Measurements from ENCODE around the gene SAMD4A. TPM values are rescaled to one million over a fixed set of nuclear protein-coding genes. Genes with fewer than 3 reads are reported as not detected.

SAMD4A gene
- total RNA-seq, 1 experiment from 2014 or later: 77.2 TPM

DNA sequence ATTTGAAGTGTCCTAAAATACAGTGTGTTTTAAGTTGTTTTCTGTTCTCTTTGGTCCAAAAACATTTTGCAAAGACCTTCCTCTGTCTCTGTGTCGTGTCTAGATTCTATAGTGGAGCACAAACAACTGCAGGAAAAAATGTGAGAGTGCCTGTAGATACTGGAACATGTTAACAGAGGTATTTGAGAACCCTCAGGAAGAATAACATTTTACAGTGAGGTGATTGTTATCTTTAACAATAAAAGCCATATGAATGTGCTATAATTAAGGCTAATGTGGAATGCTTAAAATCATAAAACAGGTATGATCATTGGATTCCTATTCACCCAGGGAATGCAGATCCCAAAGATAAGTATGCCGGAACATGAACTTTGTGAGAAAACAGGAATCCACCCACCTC lies 98.0 kb downstream of the SAMD4A start:
- DNase-seq: no peak
- H3K27ac ChIP-seq (ENCODE audit: low read length): no peak overlapping the region
- no peaks in the 10 kb centered on the region for H3K9me3 ChIP-seq (ENCODE audit: low read length)
- H2AFZ ChIP-seq (ENCODE audit: low read length): no peak overlapping the region
- no peaks in the 10 kb centered on the region for H3K9me2 ChIP-seq (replicated peaks; ENCODE audit: insufficient read depth, low read length)
- H3K4me1 ChIP-seq (ENCODE audit: low read length): no peaks in the 10 kb centered on the region; the same call in 1 of the 2 replicates
- H3K9ac ChIP-seq (ENCODE audit: low read length): no peak overlapping the region
- H3K79me2 ChIP-seq (ENCODE audit: low read length): peaks cover 99% of the 10 kb centered on the region
- peaks cover 31% of the 10 kb centered on the region; the same call in 1 of the 2 replicates for H3K36me3 ChIP-seq (ENCODE audit: insufficient read depth, low read length)
- no peak overlapping the region for H3K4me3 ChIP-seq (ENCODE audit: low read length)
- H3K4me2 ChIP-seq (ENCODE audit: low read depth, low read length, poor library complexity, severe bottlenecking): no peak overlapping the region
- no peaks in the 10 kb centered on the region for H3K27me3 ChIP-seq (ENCODE audit: low read length)
- H4K20me1 ChIP-seq (ENCODE audit: insufficient read depth, low read depth, low read length): peaks cover 15% of the 10 kb centered on the region; the same call in 1 of the 2 replicates

DNA sequence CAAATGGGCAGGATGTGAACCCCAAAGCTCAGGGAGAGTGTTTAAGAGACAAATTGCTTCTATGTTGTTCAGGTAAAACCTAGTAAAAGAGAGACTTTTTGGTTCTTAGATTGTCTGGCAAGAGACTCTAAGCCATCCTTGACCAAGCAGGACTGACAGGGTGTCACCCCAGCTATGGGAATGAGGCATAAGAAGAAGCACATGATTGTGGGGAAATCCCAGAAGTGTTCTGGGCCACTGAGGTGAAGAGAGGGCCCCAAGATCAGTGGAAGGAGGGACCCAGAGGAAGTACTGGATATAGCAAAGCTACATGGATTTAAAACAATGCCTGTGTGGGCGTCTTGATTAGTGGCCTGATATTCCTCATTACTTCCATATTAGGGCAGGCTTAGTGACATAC lies 99.0 kb downstream of the SAMD4A start:
- Histone ChIP-seq H2AFZ (ENCODE audit: low read length) (no peak overlapping the region), H3K4me1 (ENCODE audit: low read length) (peaks cover 8% of the 10 kb centered on the region; the same call in 1 of the 2 replicates), H3K9ac (ENCODE audit: low read length) (no peak overlapping the region), H3K36me3 (ENCODE audit: insufficient read depth, low read length) (peaks cover 31% of the 10 kb centered on the region; the same call in 1 of the 2 replicates), H3K4me3 (ENCODE audit: low read length) (no peak overlapping the region), H3K9me3 (ENCODE audit: low read length) (no peaks in the 10 kb centered on the region), H3K27me3 (ENCODE audit: low read length) (no peaks in the 10 kb centered on the region), H3K9me2 (replicated peaks; ENCODE audit: insufficient read depth, low read length) (no peaks in the 10 kb centered on the region), H3K79me2 (ENCODE audit: low read length) (peaks cover 99% of the 10 kb centered on the region), H3K27ac (ENCODE audit: low read length) (no peak overlapping the region), H3K4me2 (ENCODE audit: low read depth, low read length, poor library complexity, severe bottlenecking) (no peak overlapping the region), H4K20me1 (ENCODE audit: insufficient read depth, low read depth, low read length) (peaks cover 15% of the 10 kb centered on the region; the same call in 1 of the 2 replicates)
- DNase-seq: no peak

DNA sequence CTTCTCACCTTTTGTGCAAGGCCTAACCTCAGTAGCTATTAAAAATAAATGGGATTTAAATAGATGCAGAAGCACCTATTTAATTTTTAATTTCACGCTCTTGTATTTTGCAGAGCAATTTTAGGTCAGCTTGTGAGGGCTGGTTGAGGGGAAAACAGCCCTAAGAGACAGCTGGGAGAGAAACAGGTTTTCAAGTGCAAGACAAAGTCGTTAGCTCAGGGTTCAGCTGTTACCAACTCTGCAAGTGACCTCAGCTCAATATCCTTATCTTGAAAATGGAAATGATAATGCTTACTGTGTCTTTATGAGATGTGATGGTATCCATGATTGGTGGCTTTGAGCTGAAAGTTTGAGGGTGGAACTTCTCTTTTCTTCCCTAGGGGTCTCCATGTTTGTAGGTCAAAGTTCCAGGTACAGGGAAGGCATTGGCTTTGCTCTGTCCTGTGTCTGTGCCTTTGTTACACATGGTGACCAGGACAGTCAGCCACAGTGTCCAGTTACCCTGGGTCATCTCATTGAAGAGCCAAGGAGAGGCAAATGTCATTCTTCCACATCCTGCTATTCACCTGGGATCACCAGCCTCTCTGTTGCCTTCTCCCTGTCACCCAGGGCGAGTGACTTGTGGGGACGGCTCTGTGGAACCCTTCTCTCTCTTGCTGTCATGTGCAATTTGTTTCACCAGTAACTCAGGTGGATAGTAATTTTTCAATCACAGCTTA lies 100.3 kb downstream of the SAMD4A start:
- H3K36me3 ChIP-seq (ENCODE audit: insufficient read depth, low read length): peaks cover 27% of the 10 kb centered on the region; the same call in 1 of the 2 replicates
- no peak for DNase-seq
- peaks cover 98% of the 10 kb centered on the region for H3K79me2 ChIP-seq (ENCODE audit: low read length)
- H3K9ac ChIP-seq (ENCODE audit: low read length): no peak overlapping the region
- no peak overlapping the region for H3K4me2 ChIP-seq (ENCODE audit: low read depth, low read length, poor library complexity, severe bottlenecking)
- H3K4me1 ChIP-seq (ENCODE audit: low read length): peaks cover 16% of the 10 kb centered on the region
- no peak overlapping the region for H2AFZ ChIP-seq (ENCODE audit: low read length)
- H4K20me1 ChIP-seq (ENCODE audit: insufficient read depth, low read depth, low read length): 0 out of 2 replicates have a peak, but pooled peaks cover 7% of the 10 kb centered on the region
- no peaks in the 10 kb centered on the region for H3K27me3 ChIP-seq (ENCODE audit: low read length)
- H3K9me3 ChIP-seq (ENCODE audit: low read length): no peaks in the 10 kb centered on the region
- H3K4me3 ChIP-seq (ENCODE audit: low read length): no peak overlapping the region
- H3K9me2 ChIP-seq (replicated peaks; ENCODE audit: insufficient read depth, low read length): no peaks in the 10 kb centered on the region
- no peak overlapping the region for H3K27ac ChIP-seq (ENCODE audit: low read length)

DNA sequence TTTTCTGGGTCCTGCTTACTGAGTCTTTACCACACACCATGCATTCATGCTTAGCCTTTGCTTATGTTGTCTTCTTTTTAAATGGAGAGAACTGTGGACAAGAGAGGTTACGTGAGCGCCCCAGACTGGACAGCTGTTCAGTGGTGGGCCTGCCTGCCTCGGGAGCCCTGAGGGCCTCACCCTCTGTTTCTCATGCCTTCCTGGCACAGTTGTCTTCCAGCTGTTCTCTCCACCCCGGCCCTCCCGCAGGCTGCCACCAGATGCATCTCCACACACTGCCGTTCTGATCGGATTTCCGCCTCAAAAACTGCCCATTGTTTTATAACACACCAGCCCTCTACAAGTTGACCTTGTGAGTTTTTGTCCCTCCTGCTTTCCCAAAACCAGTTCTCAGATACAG lies 100.8 kb downstream of the SAMD4A start:
- H3K27me3 ChIP-seq (ENCODE audit: low read length): no peaks in the 10 kb centered on the region
- H3K9ac ChIP-seq (ENCODE audit: low read length): no peak overlapping the region
- peaks cover 99% of the 10 kb centered on the region for H3K79me2 ChIP-seq (ENCODE audit: low read length)
- peaks cover 22% of the 10 kb centered on the region for H3K4me1 ChIP-seq (ENCODE audit: low read length)
- peaks cover 27% of the 10 kb centered on the region; the same call in 1 of the 2 replicates for H3K36me3 ChIP-seq (ENCODE audit: insufficient read depth, low read length)
- no peak overlapping the region for H2AFZ ChIP-seq (ENCODE audit: low read length)
- H3K9me2 ChIP-seq (replicated peaks; ENCODE audit: insufficient read depth, low read length): no peaks in the 10 kb centered on the region
- H3K27ac ChIP-seq (ENCODE audit: low read length): no peak overlapping the region
- 0 out of 2 replicates have a peak, but pooled peaks cover 7% of the 10 kb centered on the region for H4K20me1 ChIP-seq (ENCODE audit: insufficient read depth, low read depth, low read length)
- no peak overlapping the region for H3K4me3 ChIP-seq (ENCODE audit: low read length)
- no peaks in the 10 kb centered on the region for H3K9me3 ChIP-seq (ENCODE audit: low read length)
- DNase-seq: no peak
- no peak overlapping the region for H3K4me2 ChIP-seq (ENCODE audit: low read depth, low read length, poor library complexity, severe bottlenecking)

DNA sequence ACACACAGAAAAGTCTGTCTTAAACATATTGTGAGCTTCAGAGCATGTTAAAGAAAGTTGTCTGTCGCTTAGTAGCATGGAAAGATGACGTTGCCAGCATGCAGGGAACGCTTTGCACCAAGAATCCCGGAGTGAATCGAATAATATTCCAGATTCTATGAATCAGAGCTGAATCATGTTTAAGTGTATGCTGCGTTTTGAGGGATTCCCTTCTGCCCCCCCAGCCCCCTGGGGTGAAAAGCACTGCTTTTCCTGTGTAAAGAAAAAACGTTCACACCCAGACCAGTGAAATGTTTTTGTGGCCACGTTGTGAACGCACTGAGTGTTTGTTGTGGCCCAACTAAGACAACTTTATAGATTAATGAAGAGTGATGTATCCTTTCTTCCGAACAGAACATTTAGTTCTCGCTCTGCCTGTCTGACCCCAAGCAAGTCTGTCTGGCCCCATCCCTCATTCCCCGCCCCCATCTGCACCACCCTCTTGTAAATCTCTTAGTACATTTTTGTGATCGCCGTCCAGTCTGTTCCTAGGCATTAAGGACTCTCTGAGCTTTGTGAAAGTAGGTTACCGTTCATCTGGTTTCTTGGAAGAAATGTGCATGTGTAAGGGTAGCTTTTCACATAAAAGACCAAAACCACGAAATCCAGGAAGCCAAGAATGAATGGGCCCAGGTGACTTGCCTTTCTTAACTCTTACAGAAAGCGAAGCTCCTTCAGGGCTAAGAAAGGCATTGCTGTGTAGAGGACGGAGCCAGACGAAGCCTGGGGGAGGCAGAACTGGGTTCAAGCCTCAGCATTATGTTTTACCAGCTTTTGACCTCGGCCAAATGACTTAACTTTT lies 103.0 kb downstream of the SAMD4A start:
- no peaks in the 10 kb centered on the region for H3K9me2 ChIP-seq (replicated peaks; ENCODE audit: insufficient read depth, low read length)
- DNase-seq: no peak
- H3K27ac ChIP-seq (ENCODE audit: low read length): no peak overlapping the region
- no peak overlapping the region for H3K4me3 ChIP-seq (ENCODE audit: low read length)
- H2AFZ ChIP-seq (ENCODE audit: low read length): no peak overlapping the region
- peaks cover 21% of the 10 kb centered on the region; the same call in 1 of the 2 replicates for H3K36me3 ChIP-seq (ENCODE audit: insufficient read depth, low read length)
- no peak overlapping the region for H3K4me2 ChIP-seq (ENCODE audit: low read depth, low read length, poor library complexity, severe bottlenecking)
- peaks cover 40% of the 10 kb centered on the region for H3K4me1 ChIP-seq (ENCODE audit: low read length)
- H3K9ac ChIP-seq (ENCODE audit: low read length): no peak overlapping the region
- no peaks in the 10 kb centered on the region for H3K27me3 ChIP-seq (ENCODE audit: low read length)
- no peaks in the 10 kb centered on the region for H3K9me3 ChIP-seq (ENCODE audit: low read length)
- H4K20me1 ChIP-seq (ENCODE audit: insufficient read depth, low read depth, low read length): 0 out of 2 replicates have a peak, but pooled peaks cover 7% of the 10 kb centered on the region
- H3K79me2 ChIP-seq (ENCODE audit: low read length): peaks cover 98% of the 10 kb centered on the region

DNA sequence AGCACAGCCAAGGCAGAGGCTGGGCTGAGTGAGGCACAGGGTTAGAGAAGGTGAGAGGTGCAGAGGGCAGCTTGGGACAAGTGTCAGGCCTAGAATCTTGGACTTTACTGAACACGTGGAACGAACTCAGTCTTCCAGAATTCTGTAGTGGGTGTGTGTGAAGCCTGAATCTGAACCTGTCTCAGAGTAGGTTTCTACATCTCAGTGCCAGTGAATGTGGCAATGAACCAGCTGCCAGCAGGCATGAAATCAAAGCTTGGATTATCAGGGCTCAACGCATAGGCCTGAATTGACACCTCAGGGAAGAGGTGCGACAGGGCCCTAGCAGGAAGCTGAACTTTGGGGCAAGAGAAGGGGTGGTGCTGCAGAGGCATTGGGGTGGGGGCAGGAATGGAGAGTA lies 104.6 kb downstream of the SAMD4A start:
- Histone ChIP-seq H3K4me2 (ENCODE audit: low read depth, low read length, poor library complexity, severe bottlenecking) (no peak overlapping the region), H3K9ac (ENCODE audit: low read length) (no peak overlapping the region), H3K4me3 (ENCODE audit: low read length) (no peak overlapping the region), H3K9me3 (ENCODE audit: low read length) (no peaks in the 10 kb centered on the region), H3K27ac (ENCODE audit: low read length) (no peak overlapping the region), H3K9me2 (replicated peaks; ENCODE audit: insufficient read depth, low read length) (no peaks in the 10 kb centered on the region), H3K27me3 (ENCODE audit: low read length) (no peaks in the 10 kb centered on the region), H3K36me3 (ENCODE audit: insufficient read depth, low read length) (peaks cover 21% of the 10 kb centered on the region; the same call in 1 of the 2 replicates), H3K79me2 (ENCODE audit: low read length) (peaks cover 96% of the 10 kb centered on the region), H3K4me1 (ENCODE audit: low read length) (peaks cover 44% of the 10 kb centered on the region), H4K20me1 (ENCODE audit: insufficient read depth, low read depth, low read length) (0 out of 2 replicates have a peak, but pooled peaks cover 7% of the 10 kb centered on the region), H2AFZ (ENCODE audit: low read length) (no peak overlapping the region)
- no peak for DNase-seq

DNA sequence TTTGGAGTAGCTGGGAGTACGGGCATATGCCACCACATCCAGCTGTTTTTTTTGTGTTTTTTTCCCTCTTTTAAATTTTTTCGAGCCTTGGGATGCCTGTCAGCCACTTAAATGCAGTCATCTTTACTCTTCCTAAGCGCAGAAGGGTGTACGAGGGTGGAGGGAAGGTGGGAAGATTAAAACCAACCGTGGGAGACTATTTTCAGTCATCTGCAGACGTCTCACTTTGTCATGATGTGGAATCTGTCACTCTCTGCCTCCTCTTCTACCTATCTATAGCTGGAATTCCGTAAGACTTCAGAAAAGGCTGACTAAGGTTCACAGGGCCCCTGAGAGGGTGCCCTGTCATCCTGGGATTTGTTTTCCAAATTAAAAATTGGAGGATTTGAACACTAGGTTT lies 105.3 kb downstream of the SAMD4A start:
- no peak overlapping the region for H3K4me3 ChIP-seq (ENCODE audit: low read length)
- H3K4me2 ChIP-seq (ENCODE audit: low read depth, low read length, poor library complexity, severe bottlenecking): no peak overlapping the region
- H3K36me3 ChIP-seq (ENCODE audit: insufficient read depth, low read length): peaks cover 21% of the 10 kb centered on the region; the same call in 1 of the 2 replicates
- no peaks in the 10 kb centered on the region for H3K27me3 ChIP-seq (ENCODE audit: low read length)
- no peak for DNase-seq
- peaks cover 47% of the 10 kb centered on the region for H3K4me1 ChIP-seq (ENCODE audit: low read length)
- H3K9ac ChIP-seq (ENCODE audit: low read length): no peak overlapping the region
- no peak overlapping the region; the same call in 1 of the 2 replicates for H3K27ac ChIP-seq (ENCODE audit: low read length)
- peaks cover 96% of the 10 kb centered on the region for H3K79me2 ChIP-seq (ENCODE audit: low read length)
- 0 out of 2 replicates have a peak, but pooled peaks cover 1% of the 10 kb centered on the region for H4K20me1 ChIP-seq (ENCODE audit: insufficient read depth, low read depth, low read length)
- H2AFZ ChIP-seq (ENCODE audit: low read length): no peak overlapping the region
- H3K9me3 ChIP-seq (ENCODE audit: low read length): no peaks in the 10 kb centered on the region
- no peaks in the 10 kb centered on the region for H3K9me2 ChIP-seq (replicated peaks; ENCODE audit: insufficient read depth, low read length)

DNA sequence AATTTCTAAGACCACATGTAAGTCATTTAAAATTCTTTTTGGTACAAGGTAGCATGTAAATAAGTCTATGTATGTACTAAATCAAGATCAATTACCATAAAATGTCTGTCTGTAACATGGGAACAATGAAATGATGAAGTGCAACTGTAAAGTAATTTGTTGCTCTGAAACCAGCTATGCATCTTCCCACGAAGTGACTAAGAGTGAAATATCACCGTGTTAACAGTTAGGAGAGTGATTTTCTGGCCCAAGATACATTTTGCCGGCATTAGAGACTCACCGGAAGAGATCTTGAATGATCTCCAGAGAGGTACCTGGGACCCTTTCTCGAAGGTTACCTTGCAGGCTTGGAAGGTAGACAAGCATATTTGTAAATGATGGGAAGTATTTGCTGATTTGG lies 105.8 kb downstream of the SAMD4A start:
- Histone ChIP-seq H3K9ac (ENCODE audit: low read length) (no peak overlapping the region), H3K4me2 (ENCODE audit: low read depth, low read length, poor library complexity, severe bottlenecking) (no peak overlapping the region)

More for the DNA sequence above, 105.8 kb downstream of the SAMD4A start:
- H2AFZ ChIP-seq (ENCODE audit: low read length): no peak overlapping the region
- DNase-seq: no peak
- H3K36me3 ChIP-seq (ENCODE audit: insufficient read depth, low read length): peaks cover 21% of the 10 kb centered on the region; the same call in 1 of the 2 replicates
- no peaks in the 10 kb centered on the region for H3K9me3 ChIP-seq (ENCODE audit: low read length)
- no peaks in the 10 kb centered on the region for H4K20me1 ChIP-seq (ENCODE audit: insufficient read depth, low read depth, low read length)
- no peak overlapping the region; the same call in 1 of the 2 replicates for H3K27ac ChIP-seq (ENCODE audit: low read length)
- peaks cover 50% of the 10 kb centered on the region for H3K4me1 ChIP-seq (ENCODE audit: low read length)
- H3K9me2 ChIP-seq (replicated peaks; ENCODE audit: insufficient read depth, low read length): no peaks in the 10 kb centered on the region
- peaks cover 96% of the 10 kb centered on the region for H3K79me2 ChIP-seq (ENCODE audit: low read length)
- no peak overlapping the region for H3K4me3 ChIP-seq (ENCODE audit: low read length)
- H3K27me3 ChIP-seq (ENCODE audit: low read length): no peaks in the 10 kb centered on the region

Data from Karpas-422 (cell line).